Spleen (tissue), 7 donors: ENCODE measurements around the gene ABT1.

ENCODE experiments used
- POLR2A ChIP-seq, 3 donors: fragments of 450-650 bp; IDR thresholded peaks; one replicate each; pipeline ENCODE4 v1.5.1; 2017; ENCODE audit warnings: antibody characterized with exemption in 3 of 3, mild to moderate bottlenecking in 1 of 3
- POLR2AphosphoS5 ChIP-seq, 3 donors: sonication (generic); formaldehyde crosslinking; IDR thresholded peaks; one replicate each; pipeline ENCODE4 v1.5.1; 2017; ENCODE audit warnings: antibody characterized with exemption in 3 of 3
- TF ChIP-seq, protein P1 (sequence below), 11 experiments: fragments of 200-600 bp in 7 of 11; fragments of 450-650 bp in 4 of 11; sonication (generic) in 4 of 11; IDR thresholded peaks in 8 of 11; conservative IDR thresholded peaks in 3 of 11; 1 replicate in 7 of 11; 2 replicates in 4 of 11; pipeline versions ENCODE4 v1.4.0 to v1.8.0; 2016 to 2021; ENCODE audit warnings: antibody characterized with exemption in 11 of 11, inconsistent platforms in 4 of 11, mild to moderate bottlenecking in 1 of 11
- donor health status: DM: no; HTN: no; CAD: no; lungs with moderate emphysema.
- donor health status: DM: no; HTN: no; CAD: no.
- donor health status: DM: no; HTN: no; CAD: no.

DNA sequence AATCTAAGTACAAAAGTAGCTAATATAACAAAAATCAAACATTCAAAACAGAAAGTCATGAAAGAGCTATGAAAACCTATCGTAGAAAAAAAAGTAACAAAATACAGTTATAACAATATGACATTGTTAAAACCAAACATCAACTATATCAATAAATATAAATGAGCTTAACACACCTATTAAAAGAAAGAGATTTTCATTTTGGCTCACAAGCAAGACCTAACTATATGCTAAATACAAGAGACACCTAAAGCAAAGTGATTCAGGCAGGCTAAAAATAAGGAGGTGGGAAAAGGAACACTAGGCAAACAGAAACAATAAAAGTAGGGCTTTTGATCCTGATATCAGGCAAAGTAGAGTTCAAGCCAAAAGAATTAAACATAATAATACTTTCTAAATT is 49.3 kb downstream of the ABT1 start:
- TF ChIP-seq, protein P1, sequence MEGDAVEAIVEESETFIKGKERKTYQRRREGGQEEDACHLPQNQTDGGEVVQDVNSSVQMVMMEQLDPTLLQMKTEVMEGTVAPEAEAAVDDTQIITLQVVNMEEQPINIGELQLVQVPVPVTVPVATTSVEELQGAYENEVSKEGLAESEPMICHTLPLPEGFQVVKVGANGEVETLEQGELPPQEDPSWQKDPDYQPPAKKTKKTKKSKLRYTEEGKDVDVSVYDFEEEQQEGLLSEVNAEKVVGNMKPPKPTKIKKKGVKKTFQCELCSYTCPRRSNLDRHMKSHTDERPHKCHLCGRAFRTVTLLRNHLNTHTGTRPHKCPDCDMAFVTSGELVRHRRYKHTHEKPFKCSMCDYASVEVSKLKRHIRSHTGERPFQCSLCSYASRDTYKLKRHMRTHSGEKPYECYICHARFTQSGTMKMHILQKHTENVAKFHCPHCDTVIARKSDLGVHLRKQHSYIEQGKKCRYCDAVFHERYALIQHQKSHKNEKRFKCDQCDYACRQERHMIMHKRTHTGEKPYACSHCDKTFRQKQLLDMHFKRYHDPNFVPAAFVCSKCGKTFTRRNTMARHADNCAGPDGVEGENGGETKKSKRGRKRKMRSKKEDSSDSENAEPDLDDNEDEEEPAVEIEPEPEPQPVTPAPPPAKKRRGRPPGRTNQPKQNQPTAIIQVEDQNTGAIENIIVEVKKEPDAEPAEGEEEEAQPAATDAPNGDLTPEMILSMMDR (IDR thresholded peaks at IDR 0.05 in 8 of 11, conservative IDR thresholded peaks at IDR 0.05 in 3 of 11): no peak
- no peak for TF ChIP-seq POLR2A (IDR thresholded peaks at IDR 0.05)
- TF ChIP-seq POLR2AphosphoS5 (IDR thresholded peaks at IDR 0.05): no peak
